ENCODE data around the gene ZSCAN31.

DNA sequence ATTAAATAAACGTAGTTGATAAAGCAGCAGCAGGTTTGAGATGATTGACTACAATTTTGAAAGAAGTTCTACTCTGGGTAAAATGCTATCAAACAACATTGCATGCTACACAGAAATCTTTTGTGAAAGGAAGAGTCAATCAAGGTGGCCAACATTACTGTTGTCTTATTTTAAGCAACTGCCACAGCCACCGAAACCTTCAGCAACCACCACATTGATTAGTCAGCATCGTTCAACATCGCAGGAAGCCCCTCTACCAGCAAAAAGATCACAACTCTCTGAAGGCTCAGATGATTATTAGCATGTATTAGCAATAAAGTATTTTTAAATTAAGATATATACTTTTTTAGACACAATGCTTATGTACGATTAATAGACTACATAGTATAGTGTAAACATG, 40.6 kb downstream of the ZSCAN31 start:
- TF ChIP-seq, protein P1, sequence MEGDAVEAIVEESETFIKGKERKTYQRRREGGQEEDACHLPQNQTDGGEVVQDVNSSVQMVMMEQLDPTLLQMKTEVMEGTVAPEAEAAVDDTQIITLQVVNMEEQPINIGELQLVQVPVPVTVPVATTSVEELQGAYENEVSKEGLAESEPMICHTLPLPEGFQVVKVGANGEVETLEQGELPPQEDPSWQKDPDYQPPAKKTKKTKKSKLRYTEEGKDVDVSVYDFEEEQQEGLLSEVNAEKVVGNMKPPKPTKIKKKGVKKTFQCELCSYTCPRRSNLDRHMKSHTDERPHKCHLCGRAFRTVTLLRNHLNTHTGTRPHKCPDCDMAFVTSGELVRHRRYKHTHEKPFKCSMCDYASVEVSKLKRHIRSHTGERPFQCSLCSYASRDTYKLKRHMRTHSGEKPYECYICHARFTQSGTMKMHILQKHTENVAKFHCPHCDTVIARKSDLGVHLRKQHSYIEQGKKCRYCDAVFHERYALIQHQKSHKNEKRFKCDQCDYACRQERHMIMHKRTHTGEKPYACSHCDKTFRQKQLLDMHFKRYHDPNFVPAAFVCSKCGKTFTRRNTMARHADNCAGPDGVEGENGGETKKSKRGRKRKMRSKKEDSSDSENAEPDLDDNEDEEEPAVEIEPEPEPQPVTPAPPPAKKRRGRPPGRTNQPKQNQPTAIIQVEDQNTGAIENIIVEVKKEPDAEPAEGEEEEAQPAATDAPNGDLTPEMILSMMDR (IDR thresholded peaks at IDR 0.05), result no peak
- no peak for TF ChIP-seq POLR2A (IDR thresholded peaks at IDR 0.05)

All from thyroid gland (tissue), 4 donors.